ENCODE measurements around the gene CAPN2.

Gene CAPN2

GRCh38 chr1:223702735-223703667, 9.3 kb upstream of the CAPN2 start:
- no peak for DNase-seq

- DNase-seq, result no peak
Measured at GRCh38 chr1:223703668-223704013, 8.7 kb upstream of the CAPN2 start.

- DNase-seq, result peak; percentile 49
Measured at GRCh38 chr1:223704921-223705878, 7.1 kb upstream of the CAPN2 start.

DNA sequence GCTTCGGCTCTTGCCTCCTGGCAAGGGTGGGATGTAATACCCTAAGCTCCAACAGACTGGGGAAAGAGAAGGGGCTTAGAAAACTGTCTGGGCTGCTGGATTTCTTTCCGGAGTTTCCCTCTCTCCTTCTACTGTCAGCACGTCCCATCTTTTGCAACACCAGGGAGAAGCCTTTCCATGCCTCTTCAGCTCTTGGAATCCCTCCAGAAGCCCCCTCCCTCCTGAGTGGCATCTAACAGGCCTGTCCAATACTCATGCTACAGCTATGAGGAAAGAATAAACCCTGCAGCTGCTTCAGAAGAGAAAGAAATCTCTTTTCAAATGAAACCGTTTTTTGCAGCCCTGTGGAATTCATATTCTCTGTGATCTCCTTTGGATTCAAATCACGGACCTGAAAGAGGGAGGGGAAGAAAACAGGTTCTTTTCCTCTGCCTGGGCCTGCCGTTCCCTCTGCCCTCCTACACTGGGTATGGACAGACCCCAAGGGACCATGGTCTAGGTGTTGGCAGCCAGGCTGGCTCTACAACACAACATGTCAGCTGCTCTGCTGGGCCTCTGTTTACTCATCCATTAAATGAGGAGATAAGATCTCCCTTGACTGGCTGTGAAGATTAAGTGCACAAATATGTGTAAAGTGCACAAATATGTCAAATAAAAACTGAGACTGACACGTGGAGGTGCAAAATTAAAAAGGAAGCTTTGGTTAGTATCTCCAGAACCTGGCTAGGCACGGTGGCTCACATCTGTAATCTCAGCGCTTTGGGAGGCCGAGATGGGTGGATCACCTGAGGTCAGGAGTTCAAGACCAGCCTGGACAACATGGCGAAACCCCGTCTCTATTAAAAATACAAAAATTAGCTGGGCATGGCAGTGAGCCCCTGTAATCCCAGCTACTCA, 6.0 kb upstream of the CAPN2 start:
- peak; percentile 92 for DNase-seq

- DNase-seq, result peak; percentile 89
Measured at GRCh38 chr1:223707256-223708000, 4.9 kb upstream of the CAPN2 start.

GRCh38 chr1:223708001-223708359, 4.4 kb upstream of the CAPN2 start:
- peak; percentile 89 for DNase-seq

GRCh38 chr1:223708651-223709268, 3.6 kb upstream of the CAPN2 start:
- no peak for DNase-seq

- DNase-seq, result no peak
Measured at GRCh38 chr1:223709598-223709997, 2.7 kb upstream of the CAPN2 start.

GRCh38 chr1:223710179-223711133, 1.9 kb upstream of the CAPN2 start:
- DNase-seq, result no peak

GRCh38 chr1:223711173-223711572, 1.2 kb upstream of the CAPN2 start:
- no peak for DNase-seq

- no peak for DNase-seq
Measured at GRCh38 chr1:223711747-223712193, 569 bp upstream of the CAPN2 start.

DNA sequence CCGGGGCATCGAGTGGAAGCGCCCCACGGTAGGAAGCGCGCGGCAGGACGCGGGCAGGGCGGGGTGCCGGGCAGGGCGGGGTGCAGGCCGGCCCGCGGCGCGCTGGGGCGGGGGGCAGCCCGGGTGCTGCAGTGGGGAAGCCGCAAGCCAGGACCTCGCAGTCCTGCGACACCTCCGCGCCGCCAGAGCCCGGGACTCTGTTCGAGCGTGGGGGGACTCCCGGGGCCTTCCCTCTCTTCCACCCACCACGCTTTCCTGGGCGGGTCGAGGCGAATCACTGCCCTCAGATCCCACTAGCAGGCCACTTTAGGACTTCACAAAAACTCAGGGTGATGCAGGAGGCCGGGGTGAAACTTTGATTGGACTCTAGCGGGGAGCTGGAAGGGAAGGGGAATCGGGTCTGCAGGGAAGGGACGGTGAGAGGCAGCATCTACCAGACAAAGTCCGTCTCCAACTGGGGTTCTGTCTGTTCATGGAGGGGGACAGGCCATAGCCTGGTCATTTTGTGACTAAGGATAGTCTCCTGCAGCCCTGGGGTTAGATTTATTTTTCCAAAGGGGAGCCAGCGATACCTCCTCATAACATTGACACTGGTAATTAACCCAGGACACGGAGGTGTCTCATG, 623 bp downstream of the CAPN2 start:
- peak; percentile 19 for DNase-seq

DNA sequence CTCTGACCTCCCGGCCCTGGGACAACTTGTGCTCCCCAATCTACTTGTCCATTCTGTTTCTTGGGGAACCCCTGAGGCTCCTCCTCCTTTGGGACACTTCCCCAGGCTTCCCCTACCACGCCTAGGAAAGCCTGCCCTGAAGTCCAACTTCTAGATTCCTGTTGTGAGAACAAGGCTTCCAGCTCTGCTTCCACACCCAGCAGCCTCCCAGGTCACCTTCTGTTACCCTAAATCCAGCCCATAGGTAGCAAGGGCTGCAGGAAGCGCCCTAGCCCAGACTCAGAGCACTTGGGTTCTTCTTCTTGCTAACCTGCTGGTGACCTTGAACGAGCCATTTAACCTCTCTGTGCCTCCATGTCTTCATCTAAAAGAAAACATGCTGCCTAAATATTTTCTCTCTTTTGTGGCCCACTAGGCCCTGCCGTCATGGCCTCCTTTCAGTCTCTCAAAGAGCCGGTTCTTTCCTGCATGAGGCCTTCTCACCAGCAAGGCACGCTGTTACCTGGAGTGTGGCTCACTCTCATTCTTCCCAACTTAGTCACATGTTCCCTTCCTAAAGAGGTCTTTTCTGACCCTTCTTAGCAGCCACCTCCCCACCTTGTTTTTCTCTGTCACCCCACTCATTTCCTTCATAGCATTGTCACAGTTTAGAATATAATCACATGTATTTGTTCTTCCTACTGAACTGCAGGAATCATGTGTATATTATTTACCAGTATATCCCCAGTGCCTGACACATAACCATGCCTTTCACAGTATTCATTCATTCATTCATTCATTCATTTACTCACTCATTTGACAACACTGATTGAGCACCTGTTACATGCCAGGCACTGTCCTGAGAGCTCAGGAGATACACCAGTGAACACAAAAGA, 1.4 kb downstream of the CAPN2 start:
- DNase-seq, result no peak

- no peak for DNase-seq
Measured at GRCh38 chr1:223714421-223714724, 2.0 kb downstream of the CAPN2 start.

- DNase-seq, result no peak
Measured at GRCh38 chr1:223714849-223715603, 2.7 kb downstream of the CAPN2 start.

DNA sequence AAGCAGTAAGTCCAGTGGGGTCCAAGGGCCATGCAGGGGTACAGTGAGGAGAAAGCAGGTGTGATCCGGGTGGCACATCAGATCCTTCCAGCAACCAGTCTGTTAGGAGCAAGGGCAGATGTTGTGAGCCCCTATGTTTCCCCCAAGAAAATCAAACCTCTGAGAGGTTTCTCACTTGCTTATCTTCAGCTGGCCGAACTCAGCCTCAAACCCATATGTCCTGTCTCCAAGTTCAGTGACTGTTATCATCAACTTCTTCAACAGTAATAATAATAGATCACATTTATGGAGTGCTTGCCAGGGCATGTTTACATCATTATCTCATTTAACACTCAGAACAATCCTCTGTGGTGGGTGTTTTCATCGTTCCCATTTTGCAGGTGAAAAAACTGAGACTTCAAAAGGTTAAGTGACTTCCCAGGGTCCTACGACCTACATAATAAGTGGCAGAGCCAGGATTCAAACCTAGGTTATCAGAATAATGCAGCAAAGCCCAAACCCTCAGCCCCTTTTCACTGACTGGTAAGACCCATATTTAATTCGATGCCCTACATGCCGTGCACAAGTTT, 3.3 kb downstream of the CAPN2 start:
- DNase-seq, result no peak

GRCh38 chr1:223716302-223716862, 4.0 kb downstream of the CAPN2 start:
- no peak for DNase-seq

Data from DMS79 treated with DMSO at 0.1 percent for 48 hours (cell line).